Stimulated activated CD4-positive, alpha-beta T cell treated with anti-CD3 and anti-CD28 coated beads, Interleukin-1b, Interleukin-23, amount 100 ng/mL, for 48 hours (primary cell): ENCODE results near the gene CRACR2A.

ENCODE experiments used
- DNase-seq: peaks from one replicate; pipeline ENCODE4 v3.0.0-alpha.2; 2020

Gene CRACR2A

GRCh38 chr12:3723916-3724805 lies 28.7 kb downstream of the CRACR2A start:
- DNase-seq: no peak

GRCh38 chr12:3722368-3722767 lies 30.5 kb downstream of the CRACR2A start:
- DNase-seq: no peak

GRCh38 chr12:3720772-3721171 lies 32.1 kb downstream of the CRACR2A start:
- no peak for DNase-seq

GRCh38 chr12:3718100-3718499 lies 34.8 kb downstream of the CRACR2A start:
- no peak for DNase-seq

GRCh38 chr12:3717283-3717898 lies 35.5 kb downstream of the CRACR2A start:
- no peak for DNase-seq

- no peak for DNase-seq
These were observed 36.9 kb downstream of the CRACR2A start for GRCh38 chr12:3715999-3716398.

- DNase-seq: no peak
These were observed 39.0 kb downstream of the CRACR2A start for GRCh38 chr12:3713947-3714346.

GRCh38 chr12:3713483-3713882 lies 39.4 kb downstream of the CRACR2A start:
- DNase-seq: no peak

GRCh38 chr12:3712209-3712992 lies 40.5 kb downstream of the CRACR2A start:
- no peak for DNase-seq

- no peak for DNase-seq
These were observed 47.6 kb downstream of the CRACR2A start for GRCh38 chr12:3705354-3705675.

- DNase-seq: no peak
These were observed 48.2 kb downstream of the CRACR2A start for GRCh38 chr12:3704512-3705353.

GRCh38 chr12:3700861-3701260 lies 52.0 kb downstream of the CRACR2A start:
- DNase-seq: no peak

- no peak for DNase-seq
These were observed 54.5 kb downstream of the CRACR2A start for GRCh38 chr12:3698218-3698974.

GRCh38 chr12:3697311-3697870 lies 55.5 kb downstream of the CRACR2A start:
- DNase-seq: no peak

- no peak for DNase-seq
These were observed 58.2 kb downstream of the CRACR2A start for GRCh38 chr12:3694673-3695072.

GRCh38 chr12:3692616-3693365 lies 60.1 kb downstream of the CRACR2A start:
- no peak for DNase-seq

GRCh38 chr12:3686463-3686862 lies 66.4 kb downstream of the CRACR2A start:
- no peak for DNase-seq

GRCh38 chr12:3685830-3686229 lies 67.1 kb downstream of the CRACR2A start:
- no peak for DNase-seq

GRCh38 chr12:3684449-3685051 lies 68.4 kb downstream of the CRACR2A start:
- no peak for DNase-seq

- DNase-seq: no peak
These were observed 69.2 kb downstream of the CRACR2A start for GRCh38 chr12:3683670-3684069.
